ENCODE data around the gene TTN. TPM values are rescaled to one million over a fixed set of nuclear protein-coding genes. Genes with fewer than 3 reads are reported as not detected.

The TTN gene
- polyA plus RNA-seq, 12 donors = 103 to 452 (median 237) TPM

GRCh38 chr2:178756843-178757242, 50.4 kb downstream of the TTN start:
- no peak for DNase-seq

GRCh38 chr2:178756343-178756742, 50.9 kb downstream of the TTN start:
- no peak for DNase-seq

GRCh38 chr2:178747767-178748166, 59.5 kb downstream of the TTN start:
- DNase-seq = no peak

- DNase-seq = no peak
Measured at GRCh38 chr2:178734518-178734917, 72.7 kb downstream of the TTN start.

- DNase-seq = no peak
Measured at GRCh38 chr2:178733975-178734374, 73.2 kb downstream of the TTN start.

- no peak for DNase-seq
Measured at GRCh38 chr2:178732913-178733312, 74.3 kb downstream of the TTN start.

GRCh38 chr2:178731300-178731699, 75.9 kb downstream of the TTN start:
- no peak for DNase-seq

GRCh38 chr2:178730049-178730448, 77.2 kb downstream of the TTN start:
- no peak for DNase-seq

GRCh38 chr2:178723786-178724346, 83.4 kb downstream of the TTN start:
- DNase-seq = no peak

GRCh38 chr2:178722296-178722695, 84.9 kb downstream of the TTN start:
- DNase-seq = no peak

- DNase-seq = no peak
Measured at GRCh38 chr2:178718988-178719387, 88.2 kb downstream of the TTN start.

- no peak for DNase-seq
Measured at GRCh38 chr2:178718283-178718682, 88.9 kb downstream of the TTN start.

GRCh38 chr2:178716394-178716793, 90.8 kb downstream of the TTN start:
- DNase-seq = no peak

- no peak for DNase-seq
Measured at GRCh38 chr2:178715366-178715765, 91.9 kb downstream of the TTN start.

GRCh38 chr2:178707476-178707875, 99.7 kb downstream of the TTN start:
- DNase-seq = no peak

GRCh38 chr2:178704876-178705275, 102.3 kb downstream of the TTN start:
- DNase-seq = no peak

GRCh38 chr2:178702361-178702760, 104.9 kb downstream of the TTN start:
- DNase-seq = no peak

GRCh38 chr2:178700922-178701342, 106.3 kb downstream of the TTN start:
- no peak for DNase-seq

- no peak for DNase-seq
Measured at GRCh38 chr2:178700136-178700535, 107.1 kb downstream of the TTN start.

GRCh38 chr2:178692845-178693244, 114.4 kb downstream of the TTN start:
- DNase-seq = no peak

- DNase-seq = no peak
Measured at GRCh38 chr2:178689808-178690207, 117.4 kb downstream of the TTN start.

GRCh38 chr2:178683877-178684276, 123.3 kb downstream of the TTN start:
- DNase-seq = no peak

GRCh38 chr2:178681081-178681480, 126.1 kb downstream of the TTN start:
- no peak for DNase-seq

GRCh38 chr2:178679891-178680290, 127.3 kb downstream of the TTN start:
- no peak for DNase-seq

- no peak for DNase-seq
Measured at GRCh38 chr2:178677599-178677998, 129.6 kb downstream of the TTN start.
